NCI-H460 (cell line): ENCODE data around the gene PDE5A. TPM values are rescaled to one million over a fixed set of nuclear protein-coding genes. Genes with fewer than 3 reads are reported as not detected.
"Not testable (repeated sequence)": the region's sequence is repeated elsewhere in the genome, so short reads cannot be mapped to it uniquely, and the experiment has no call there.

ENCODE experiments used
- DNase-seq: peaks from one replicate; pipeline ENCODE4 v3.0.0-alpha.2; 2016; ENCODE audit warnings: low read depth; ENCODE audit errors: extremely low read depth
- polyA plus RNA-seq: library from polyadenylated mRNA; depleted of rRNA; stranded (reverse); fragments of >200 nt; gene quantifications from 2 replicates; pipeline ENCODE4 v1.2.3, GENCODE V29; 2014; cell fraction: nucleus; rRNA removed
- total RNA-seq: library from RNA; depleted of rRNA; stranded (reverse); fragments of >200 nt; shearing (Covaris generic); gene quantifications from 2 replicates; pipeline ENCODE4 v1.2.3, GENCODE V29; 2014; rRNA removed

The PDE5A gene
- 0.17 and 0.59 TPM in 2 replicates for total RNA-seq
- 0.56 TPM in 1 of 2 replicates, not detected in the other for polyA plus RNA-seq

DNA sequence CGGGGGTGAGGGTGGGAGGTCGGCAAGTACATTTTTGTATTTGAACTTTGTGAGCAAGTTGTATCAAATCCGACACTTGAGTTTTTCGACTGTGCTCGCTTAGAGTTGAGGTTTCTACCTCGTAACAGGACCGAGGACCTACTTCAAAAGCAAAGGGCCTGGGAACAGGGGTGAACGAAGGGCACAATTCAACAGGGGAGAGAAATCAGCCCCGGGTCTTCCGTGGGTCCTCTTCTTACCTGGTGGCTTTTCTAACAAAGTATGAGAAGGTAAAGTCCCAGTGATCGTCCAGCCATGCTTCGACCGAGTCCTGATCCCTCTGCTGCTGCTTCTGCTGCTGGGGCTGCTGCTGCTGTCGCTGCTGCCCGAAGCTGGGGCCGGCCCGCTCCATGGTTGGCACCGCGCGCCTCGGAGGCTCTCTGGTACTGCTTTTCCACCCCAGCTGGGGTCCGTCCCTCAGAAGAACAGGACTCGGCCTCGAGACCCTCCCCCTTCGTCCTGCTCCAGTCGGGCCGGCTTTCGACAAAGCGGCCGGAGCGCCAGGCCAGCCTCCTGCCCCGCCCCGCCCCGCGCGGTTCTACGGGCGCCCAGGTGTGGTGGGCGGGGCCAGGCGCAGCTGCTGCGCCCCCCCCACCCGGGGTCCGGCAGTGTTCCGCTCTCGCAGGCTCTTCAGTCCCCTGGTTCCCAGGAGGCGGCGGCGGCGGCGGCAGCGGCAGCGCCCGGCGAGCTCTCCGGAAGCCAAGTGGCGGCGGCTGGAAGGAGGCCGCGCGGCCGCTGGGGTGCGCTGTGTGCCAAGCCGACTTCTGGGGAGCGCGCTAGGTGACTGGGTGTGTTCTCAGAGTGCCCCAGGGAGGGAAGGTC, at the start of gene PDE5A:
Gene PDE5A (minus strand): TSS at position 524 of the 861 bp plus-strand sequence. CDS start 133 bp downstream, at position 391.
- peak; percentile 57 for DNase-seq

DNA sequence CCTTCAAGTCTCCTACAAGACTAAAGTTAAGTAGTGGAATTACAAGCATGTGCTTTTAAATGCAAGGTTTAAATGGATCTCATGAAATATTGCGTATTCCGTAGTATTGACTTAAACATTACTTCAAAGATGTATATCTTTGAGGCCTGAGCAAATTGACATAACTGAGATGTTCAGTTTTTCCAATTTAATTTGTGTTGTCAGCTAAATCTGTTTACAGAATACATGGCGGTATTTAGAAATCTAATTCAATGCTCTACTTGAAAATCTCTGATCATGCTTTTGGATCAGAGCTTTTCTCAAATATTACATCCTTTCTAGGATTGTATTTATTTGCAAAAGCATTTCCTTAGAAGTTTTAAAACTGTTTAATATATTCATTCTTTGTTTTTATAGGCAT, 47.5 kb upstream of the PDE5A start:
- DNase-seq, result no peak

DNA sequence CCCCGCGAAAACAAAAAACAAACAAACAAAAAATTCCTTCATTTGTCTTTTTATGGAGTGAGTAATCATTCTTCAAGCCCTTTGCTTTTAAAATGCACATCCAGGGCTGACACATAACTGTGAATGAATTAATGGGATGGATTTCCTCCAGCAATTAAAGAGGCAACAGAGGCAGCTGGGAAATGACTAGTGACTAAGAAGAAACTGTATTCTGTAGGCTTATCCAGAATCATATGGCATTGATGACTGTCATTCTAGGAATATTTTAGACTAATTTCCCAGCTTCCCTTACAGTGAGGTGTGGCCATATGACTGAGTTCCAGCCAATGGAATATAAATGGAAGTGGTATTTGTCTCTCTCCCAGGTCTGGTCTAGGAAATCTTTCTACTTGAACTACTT, 46.8 kb upstream of the PDE5A start:
- DNase-seq, result no peak

DNA sequence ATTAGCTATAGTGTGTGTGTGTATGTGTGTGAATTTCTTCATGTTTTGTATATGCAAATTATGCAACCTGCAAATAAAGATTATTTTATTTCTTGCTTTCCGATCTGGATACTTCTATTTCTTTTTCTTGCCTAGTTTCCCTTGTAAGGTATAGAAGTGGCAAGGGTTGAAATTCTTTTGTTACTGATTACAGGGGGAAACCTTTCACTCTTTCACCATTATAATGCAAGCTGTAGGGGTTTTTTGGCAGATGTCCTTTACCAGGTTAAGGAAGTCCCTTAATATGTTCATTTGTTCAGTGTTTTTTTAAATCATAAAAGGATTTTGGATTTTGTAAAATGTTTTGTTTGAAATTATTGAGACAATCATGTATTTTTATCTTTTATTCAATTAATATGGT, 44.3 kb upstream of the PDE5A start:
- no peak for DNase-seq

DNA sequence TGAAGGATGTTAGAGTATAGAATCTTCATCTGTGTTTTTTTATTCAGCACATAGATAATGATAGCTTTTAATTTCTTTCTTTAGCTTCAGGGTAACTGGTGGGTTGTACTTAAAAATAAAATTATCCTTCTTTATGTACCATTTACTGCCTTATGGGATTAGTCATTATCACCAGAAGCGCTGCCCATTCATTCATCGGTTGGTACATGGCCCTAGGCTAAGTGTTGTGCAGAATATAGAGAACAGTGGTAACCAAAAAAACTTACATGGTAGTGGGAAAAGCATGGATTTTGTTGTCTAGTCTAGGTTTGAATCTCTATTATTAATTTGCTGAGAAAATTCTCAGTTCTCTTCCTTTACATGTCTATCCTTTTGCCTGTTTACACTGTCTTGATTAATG, 43.5 kb upstream of the PDE5A start:
- DNase-seq, result no peak

DNA sequence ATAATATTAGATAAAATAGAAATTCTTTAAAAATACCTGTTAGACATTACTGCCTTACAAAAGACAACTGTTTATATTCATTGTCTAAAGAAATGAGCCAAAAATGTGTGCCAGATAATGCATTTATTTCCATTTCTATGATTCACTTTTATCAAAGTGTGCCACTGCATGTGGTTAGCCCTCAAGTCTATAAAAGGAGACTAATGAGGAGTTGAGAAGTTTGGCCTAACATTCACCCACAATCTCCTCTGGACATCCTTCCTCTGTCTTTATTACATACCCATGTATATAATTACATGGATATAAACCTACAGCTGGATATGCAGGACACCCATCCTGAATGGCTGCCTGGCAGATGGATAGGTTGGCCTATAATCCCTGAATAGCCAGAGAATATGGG, 42.6 kb upstream of the PDE5A start:
- DNase-seq, result no peak

DNA sequence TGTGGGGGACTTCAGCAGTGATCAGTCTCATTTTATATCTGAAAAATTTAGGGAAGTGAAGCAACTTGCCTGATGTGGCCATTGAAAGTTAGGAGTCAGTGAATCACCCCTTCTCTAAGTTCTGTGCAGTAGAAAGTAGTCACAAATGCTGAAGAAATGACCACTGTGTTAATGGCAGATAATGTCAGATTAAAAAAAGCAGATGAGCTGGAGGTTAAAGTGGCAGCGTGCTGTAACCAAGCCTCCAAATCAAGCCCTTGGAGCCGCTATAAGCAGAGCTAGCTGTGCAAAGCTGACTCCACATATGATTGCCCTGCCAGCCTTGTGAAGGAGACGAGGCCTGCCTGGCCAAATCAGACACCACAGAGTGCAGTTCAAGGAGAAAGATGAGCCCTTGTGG, 39.2 kb upstream of the PDE5A start:
- no peak for DNase-seq

DNA sequence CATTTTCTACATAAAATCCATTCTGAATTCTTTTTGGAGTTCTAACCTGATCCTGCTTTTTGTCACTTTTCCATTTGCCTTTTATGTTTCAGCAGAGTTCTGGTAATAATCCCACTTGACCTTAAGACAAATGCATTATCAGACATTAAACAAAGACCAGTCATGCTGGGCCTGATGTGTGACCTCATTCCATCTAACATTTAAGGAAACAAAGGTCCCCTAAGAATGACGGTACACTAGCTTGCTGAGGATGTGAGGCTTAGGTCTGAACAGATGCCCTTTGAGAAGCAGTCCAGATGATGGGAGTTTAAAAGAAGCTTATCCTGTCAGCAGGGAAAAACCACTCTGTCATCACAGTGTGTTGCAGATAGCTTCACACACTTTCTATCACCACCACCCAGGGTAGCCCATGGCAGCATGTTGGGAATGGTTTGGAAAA, 38.1 kb upstream of the PDE5A start:
- no peak for DNase-seq

DNA sequence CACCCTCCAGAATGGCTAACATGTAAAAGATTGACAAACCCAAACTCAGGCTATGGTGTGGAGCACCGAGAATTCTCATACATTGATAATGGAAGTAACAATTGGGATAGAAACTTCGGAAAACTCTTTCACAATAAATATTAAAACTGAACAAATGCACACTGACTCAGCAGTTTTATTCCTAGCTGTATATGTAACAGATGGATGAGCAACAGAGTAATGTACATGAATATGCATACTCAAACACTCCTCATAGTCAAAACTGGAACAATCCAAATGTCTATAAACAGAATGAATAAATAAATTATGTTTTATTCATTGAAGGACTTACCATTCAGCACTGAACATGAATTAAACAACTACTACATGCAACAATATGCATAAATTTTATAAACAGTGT, 37.1 kb upstream of the PDE5A start:
- DNase-seq, result no peak

DNA sequence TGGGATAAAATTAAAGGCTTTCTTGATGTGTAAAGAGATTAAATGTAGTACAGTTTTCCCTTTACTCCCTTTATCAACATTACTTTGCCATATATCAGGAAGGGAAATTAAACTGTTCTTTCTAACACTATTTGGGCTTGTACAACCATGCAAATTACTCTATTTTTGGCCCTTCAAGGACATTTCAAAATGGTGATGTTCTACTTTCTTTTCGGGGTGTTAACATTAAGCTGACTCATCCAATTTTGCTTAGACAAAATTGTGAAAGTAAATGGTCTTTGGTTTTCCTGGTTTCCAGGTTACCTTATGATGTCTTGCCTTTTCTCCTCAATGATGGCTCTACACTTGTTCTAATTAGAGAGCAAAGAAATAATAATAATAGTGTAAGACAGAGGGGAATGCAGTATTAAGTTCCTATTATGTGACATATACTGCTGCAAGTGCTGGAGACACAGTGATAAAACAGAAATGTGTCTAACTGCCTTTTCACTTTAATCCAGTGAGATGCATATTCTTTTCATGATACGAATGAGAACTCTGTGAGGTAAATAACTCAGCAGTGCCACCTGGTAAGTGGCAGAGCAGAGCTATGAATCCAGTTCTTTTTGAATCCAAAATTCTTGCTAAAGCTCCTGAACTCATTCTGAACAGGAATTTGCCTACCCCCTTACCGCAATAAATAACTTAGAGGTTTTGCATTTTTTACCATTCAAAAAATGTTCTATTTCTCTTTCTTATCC, 35.7 kb upstream of the PDE5A start:
- DNase-seq, result no peak

DNA sequence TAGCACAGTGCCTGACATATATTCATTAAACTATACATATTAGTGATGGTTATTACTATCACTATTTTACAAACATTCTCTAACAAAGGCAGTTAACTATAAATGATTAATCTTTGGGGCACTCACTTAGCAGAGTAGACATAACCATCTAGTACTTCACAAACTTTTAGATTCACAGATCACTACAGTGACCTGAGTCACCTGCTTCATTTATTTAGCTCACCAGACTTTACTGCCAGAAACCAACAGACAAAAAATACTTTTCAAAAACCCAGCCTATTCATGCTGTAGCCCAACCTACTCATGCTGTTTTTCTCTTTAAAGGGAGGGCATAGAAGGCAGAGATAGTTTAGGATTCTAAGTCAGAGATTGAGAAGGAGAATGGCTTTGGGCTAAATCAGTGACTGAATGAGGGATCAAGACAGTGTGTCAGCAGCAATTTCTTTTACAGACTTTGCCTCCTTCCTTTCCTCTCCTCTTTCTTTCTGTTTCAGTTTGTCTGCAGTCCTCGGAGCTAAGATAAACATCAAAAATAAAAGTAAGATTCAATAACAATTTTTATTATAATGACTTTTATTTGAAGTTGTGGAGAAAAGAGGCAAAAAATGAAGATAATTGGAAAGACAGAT, 34.7 kb upstream of the PDE5A start:
- no peak for DNase-seq

DNA sequence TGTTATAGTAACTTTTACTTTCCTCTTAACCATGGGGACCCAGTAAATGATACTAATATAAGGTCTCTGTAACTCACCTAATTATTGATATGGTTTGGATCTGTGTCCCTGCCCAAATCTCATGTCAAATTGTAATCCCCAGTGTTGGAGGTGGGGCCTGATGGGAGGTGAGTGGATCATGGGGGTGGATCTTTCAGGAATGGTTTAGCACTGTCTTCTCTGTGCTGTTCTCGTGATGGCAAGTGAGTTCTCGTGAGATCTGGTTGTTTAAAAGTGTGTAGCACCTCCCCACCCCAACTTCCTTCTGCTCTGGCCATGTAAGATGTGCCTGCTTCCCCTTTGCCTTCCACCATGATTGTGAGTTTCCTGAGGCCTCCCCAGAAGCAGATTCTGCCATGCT, 34.0 kb upstream of the PDE5A start:
- not testable (repeated sequence) for DNase-seq

DNA sequence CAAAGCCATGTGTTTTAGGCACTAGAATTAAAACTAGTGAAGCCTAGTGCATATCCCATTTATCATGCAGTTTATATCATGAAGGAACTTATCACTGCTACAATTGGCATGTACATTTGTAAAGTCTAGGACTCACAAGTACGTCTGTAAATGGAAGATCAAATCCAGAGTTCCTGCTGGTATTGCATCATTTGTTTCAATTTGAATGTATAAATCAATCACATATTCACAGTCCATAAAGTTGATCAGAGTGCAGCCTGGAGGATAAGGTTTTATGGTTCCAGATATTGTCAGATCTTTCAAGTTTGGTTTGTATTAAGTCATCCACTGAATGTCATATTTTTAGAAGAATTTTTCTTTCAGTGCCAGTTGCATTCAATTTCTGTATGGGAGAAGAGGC, 32.6 kb upstream of the PDE5A start:
- no peak for DNase-seq

DNA sequence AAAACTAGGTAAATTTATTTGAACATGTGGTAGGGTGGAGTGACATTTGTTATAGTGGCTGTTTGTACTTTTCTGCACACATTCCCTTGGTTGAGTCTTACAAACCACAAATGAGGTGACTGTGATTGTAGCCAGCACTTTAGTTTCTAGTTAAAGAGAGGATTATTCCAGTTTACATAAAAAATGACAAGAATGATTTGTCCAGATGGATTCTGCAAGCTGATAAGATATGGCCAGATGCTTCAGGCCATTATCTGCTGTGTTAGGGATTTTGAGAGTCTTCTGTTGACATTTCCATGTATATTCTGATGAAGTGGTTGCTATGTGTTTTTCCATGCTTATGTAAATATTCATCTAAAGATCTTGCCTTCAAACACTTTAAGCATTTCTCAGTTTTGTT, 31.0 kb upstream of the PDE5A start:
- DNase-seq, result no peak

DNA sequence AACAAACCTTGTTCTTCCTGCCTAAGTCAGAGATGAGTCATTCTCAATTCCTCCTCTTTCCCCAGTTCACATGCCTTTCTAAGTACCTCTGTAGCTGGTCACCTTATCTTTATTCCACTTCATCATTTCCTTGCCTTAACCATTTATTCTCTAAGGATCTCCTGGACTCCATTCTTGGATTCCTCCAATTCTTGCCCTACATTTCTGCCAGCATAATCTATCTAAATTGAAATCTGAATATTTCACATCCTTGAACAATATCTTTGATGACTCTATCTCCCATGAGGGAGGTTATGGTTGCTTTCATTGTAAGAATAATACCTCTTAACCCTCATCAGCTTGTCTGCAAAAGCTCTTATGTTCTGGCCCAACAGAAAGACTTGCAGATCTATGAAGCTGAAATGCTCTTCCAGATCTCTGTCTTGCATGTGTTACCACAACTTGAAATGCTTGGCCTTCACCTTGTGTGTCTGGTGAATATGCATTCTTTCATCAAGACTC, 28.6 kb upstream of the PDE5A start:
- DNase-seq, result no peak

DNA sequence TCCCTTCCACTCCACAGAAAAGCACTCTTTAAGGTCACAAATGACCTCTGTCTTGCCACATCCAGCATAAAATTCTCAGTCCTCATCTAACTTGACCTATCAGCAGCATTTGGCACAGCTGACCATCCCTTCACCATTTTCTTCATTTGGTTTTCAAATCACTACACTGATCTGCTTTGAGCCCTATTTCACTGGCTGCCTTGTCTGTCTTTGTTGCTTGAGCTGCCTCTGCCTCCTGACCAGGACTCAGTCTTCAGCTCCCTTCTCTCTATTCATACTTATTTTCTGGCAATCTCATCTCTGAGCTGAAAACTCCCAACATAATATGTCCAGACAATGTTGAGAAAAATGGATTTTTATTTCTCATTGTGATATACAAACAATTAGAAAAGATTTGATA, 27.7 kb upstream of the PDE5A start:
- DNase-seq, result no peak

DNA sequence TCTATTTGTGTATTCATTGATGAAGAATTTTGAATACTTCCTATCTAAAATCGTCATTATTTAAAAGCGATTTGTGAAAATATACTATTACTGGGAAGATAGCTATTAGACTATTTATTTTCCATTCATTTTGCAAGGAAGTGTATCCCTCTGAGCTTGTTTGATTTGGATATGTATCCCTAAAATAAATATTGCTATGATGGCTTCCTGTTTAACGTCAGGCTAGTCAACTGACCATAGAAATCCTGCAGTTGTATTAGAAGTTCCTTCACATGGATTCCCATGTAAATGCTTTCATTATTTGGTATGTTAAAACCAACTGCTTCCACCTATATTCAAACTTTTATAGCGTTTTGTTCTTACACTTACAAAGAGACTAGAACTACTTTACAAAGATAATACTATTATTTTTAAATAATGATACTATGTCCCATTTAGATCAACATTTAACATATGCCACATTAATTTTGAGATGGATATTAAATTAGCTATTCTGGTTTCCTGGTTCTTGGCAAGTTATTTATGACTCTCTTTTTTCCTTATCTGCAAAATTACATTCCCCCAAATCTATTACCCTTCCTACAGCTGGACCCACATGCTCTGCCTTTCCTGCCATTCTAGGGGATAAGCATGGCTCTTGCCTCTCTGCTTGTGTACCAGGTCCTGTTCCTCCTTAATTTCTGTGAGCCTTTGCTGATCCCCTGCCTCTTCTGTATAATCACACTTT, 26.7 kb upstream of the PDE5A start:
- no peak for DNase-seq

DNA sequence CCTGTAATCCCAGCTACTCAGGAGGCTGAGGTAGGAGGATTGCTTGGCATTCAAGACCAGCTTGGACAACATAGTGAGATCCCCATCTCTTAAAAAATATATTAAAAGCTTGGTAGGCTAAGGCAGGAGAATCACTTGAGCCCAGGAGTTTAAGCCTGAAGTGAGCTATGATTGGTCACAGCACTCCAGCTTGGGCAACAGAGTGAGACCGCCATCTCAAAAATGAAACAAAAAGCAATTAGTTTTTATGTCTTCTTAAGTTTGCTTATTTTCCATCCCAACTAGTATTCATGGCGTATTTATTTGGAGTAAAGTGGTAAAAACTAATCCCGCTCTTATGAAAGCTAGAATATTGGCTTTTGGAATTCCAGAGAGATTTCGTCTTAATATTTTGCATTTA, 25.4 kb upstream of the PDE5A start:
- DNase-seq, result no peak

DNA sequence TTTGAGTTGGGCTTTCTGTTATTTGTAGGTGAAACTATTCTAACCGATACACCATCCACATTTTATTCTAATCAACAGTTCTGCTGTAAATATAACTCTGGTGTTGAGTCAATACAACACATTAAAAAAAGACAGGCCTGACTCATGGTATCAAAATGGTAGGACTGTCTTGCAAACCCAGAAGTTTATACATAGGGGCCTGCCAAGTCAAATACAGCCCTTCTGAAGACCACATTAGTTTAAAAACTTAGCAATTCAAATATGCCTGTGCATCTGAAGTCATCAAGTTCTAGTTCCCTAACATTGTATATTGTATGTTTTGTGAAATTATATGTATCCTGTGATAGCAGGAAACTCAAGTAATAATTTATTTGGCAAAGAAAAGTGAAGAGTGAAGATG, 24.4 kb upstream of the PDE5A start:
- DNase-seq, result no peak

DNA sequence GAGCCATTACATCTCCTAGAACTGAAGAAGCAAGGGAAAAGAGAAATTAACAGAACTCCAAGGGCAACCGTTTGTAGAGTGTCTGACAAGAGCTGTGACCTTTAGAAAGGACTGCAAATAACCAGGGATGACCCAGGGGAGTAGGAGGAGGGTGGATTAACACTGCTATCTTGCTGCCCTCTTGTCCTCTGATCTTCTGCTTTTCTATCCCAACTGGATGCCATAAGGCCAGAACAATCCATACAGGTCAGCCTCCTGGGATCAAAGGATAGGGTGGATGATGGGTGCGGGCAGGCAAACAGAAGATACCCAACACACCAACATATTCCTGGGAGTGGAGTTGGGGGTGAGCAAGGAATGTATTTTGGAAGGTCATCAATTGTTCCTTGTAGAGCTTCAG, 19.8 kb upstream of the PDE5A start:
- no peak for DNase-seq

DNA sequence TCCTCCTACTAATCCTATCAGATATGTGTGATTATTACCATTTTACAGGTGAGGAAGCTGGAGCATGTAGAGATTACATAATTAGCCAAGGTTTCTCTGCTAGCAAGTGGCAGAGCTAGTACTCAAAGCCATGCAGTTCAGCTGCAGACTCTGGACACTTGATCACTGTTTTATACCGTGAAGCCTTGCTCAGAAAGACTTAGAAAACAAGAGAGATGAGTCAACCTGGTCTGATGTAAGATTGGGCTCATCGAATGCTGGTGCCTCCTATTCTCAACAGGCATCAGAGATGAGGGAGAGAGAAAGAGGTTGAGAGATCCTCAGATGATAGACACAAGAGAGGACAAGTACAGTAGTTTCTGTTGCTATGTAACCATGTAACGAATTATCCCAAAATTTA, 19.0 kb upstream of the PDE5A start:
- no peak for DNase-seq
